Endodermal cell (in vitro differentiated cells): ENCODE results near the gene TIMM44. TPM values are rescaled to one million over a fixed set of nuclear protein-coding genes. Genes with fewer than 3 reads are reported as not detected.

Source experiments
- DNase-seq: peaks from one replicate; pipeline ENCODE4 v3.0.0-alpha.2; 2017
- H3K27ac ChIP-seq: 2 replicates; pipeline ENCODE4 v1.5.1; 2013; ENCODE audit warnings: mild to moderate bottlenecking, low read depth, low read length, moderate library complexity
- H3K27me3 ChIP-seq: 2 replicates; pipeline ENCODE4 v1.6.1; 2013; ENCODE audit warnings: mild to moderate bottlenecking, low read length, moderate library complexity; ENCODE audit not compliant: insufficient read depth, control insufficient read depth, poor library complexity, severe bottlenecking
- H3K36me3 ChIP-seq: 2 replicates; pipeline ENCODE4 v1.7.0; 2013; ENCODE audit warnings: mild to moderate bottlenecking, low read length, moderate library complexity; ENCODE audit not compliant: control insufficient read depth, insufficient read depth
- H3K4me1 ChIP-seq: one replicate; pipeline ENCODE4 v1.7.0; 2013; ENCODE audit warnings: low read length; ENCODE audit not compliant: control insufficient read depth, insufficient read depth
- H3K4me3 ChIP-seq: 2 replicates; pipeline ENCODE4 v1.5.1; 2013; ENCODE audit warnings: mild to moderate bottlenecking, low read length, moderate library complexity
- H3K9ac ChIP-seq: 2 replicates; pipeline ENCODE4 v1.6.1; 2013; ENCODE audit warnings: mild to moderate bottlenecking, low read length, moderate library complexity; ENCODE audit not compliant: poor library complexity, severe bottlenecking; ENCODE audit errors: extremely low read depth
- H3K9me3 ChIP-seq: 2 replicates; pipeline ENCODE4 v1.6.1; 2013; ENCODE audit warnings: mild to moderate bottlenecking, low read length, moderate library complexity; ENCODE audit not compliant: control insufficient read depth
- H3K27ac Mint-ChIP-seq: 2 replicates; pipeline ENCODE4 v1.8.0; 2020; ENCODE audit warnings: mixed read lengths
- H3K27me3 Mint-ChIP-seq: 2 replicates; pipeline ENCODE4 v1.8.0; 2021; ENCODE audit warnings: mild to moderate bottlenecking, mixed read lengths; ENCODE audit not compliant: insufficient read depth
- H3K36me3 Mint-ChIP-seq: 2 replicates; pipeline ENCODE4 v1.8.0; 2020; ENCODE audit warnings: low read depth, mixed read lengths
- H3K4me1 Mint-ChIP-seq: 2 replicates; pipeline ENCODE4 v1.8.0; 2020; ENCODE audit warnings: mixed read lengths
- H3K4me3 Mint-ChIP-seq: 2 replicates; pipeline ENCODE4 v1.8.0; 2020; ENCODE audit warnings: mild to moderate bottlenecking, moderate library complexity, mixed read lengths
- H3K9me3 Mint-ChIP-seq: 2 replicates; pipeline ENCODE4 v1.8.0; 2020; ENCODE audit warnings: mild to moderate bottlenecking, mixed read lengths
- CTCF ChIP-seq: fragments of 200-600 bp; sonication (generic); conservative IDR thresholded peaks from 2 replicates; pipeline ENCODE4 v1.5.0; 2021; ENCODE audit warnings: antibody characterized with exemption, mild to moderate bottlenecking
- WGBS, 2 experiments: methylation state at CpG; one replicate each; pipeline versions ENCODE4 v1.1.5 to v1.1.7; 2013; ENCODE audit warnings: missing lambda C conversion rate in 2 of 2, mixed read lengths in 1 of 2; ENCODE audit not compliant: insufficient coverage in 1 of 2, insufficient read length in 1 of 2; 5-methylcytosine and 5-hydroxymethylcytosine counted together
- total RNA-seq, 2 donors: library from RNA; stranded (reverse); fragmentation: NEBNext Ultra II Directional in 1 of 2; extraction: Animal tissue kit (Norgen Biotek cat#: 25700) in 1 of 2; gene quantifications; 2 replicates in 1 of 2; 3 replicates in 1 of 2; pipeline ENCODE4 v1.2.1, GENCODE V29; 2021

The TIMM44 gene
- total RNA-seq, 2 donors from 2014 or later = 78.1 to 80.0 TPM

GRCh38 chr19:7947939-7948338, 4.5 kb upstream of the TIMM44 start:
- Mint-ChIP-seq H3K4me1 (peaks cover 3% of the 10 kb centered on the region), H3K36me3 (no peaks in the 10 kb centered on the region), H3K9me3 (no peaks in the 10 kb centered on the region), H3K4me3 (no peak overlapping the region), H3K27ac (no peak overlapping the region), H3K27me3 (no peaks in the 10 kb centered on the region)
- WGBS, 2 experiments = 96 to 97% methylated on average over 4 of the region's 4 CpGs
- DNase-seq = no peak
- H3K9ac ChIP-seq = no peak overlapping the region
- H3K36me3 ChIP-seq = no peaks in the 10 kb centered on the region
- no peak overlapping the region for H3K4me3 ChIP-seq
- no peak for TF ChIP-seq CTCF
- H3K9me3 ChIP-seq = peaks cover 5% of the 10 kb centered on the region
- no peak overlapping the region for H3K27ac ChIP-seq
- no peaks in the 10 kb centered on the region for H3K27me3 ChIP-seq
- H3K4me1 ChIP-seq = no peaks in the 10 kb centered on the region

- no peaks in the 10 kb centered on the region for H3K4me1 ChIP-seq
- TF ChIP-seq CTCF = peak; percentile 96
- peak overlapping the region; percentile 91 for H3K4me3 Mint-ChIP-seq
- peaks cover 11% of the 10 kb centered on the region for H3K36me3 ChIP-seq
- no peaks in the 10 kb centered on the region for H3K27me3 ChIP-seq
- H3K4me3 ChIP-seq = peak overlapping the region; percentile 86
- no peaks in the 10 kb centered on the region for H3K27me3 Mint-ChIP-seq
- H3K27ac ChIP-seq = peak overlapping the region; percentile 98
- H3K36me3 Mint-ChIP-seq = peaks cover 10% of the 10 kb centered on the region
- whole genome bisulfite sequencing, 2 experiments = 32 to 38% methylated on average over 15 to 18 of the region's 18 CpGs
- DNase-seq = peak; percentile 95
- H3K9me3 Mint-ChIP-seq = no peaks in the 10 kb centered on the region
- H3K9ac ChIP-seq = peak overlapping the region; percentile 98
- peaks cover 5% of the 10 kb centered on the region for H3K9me3 ChIP-seq
- peak overlapping the region; percentile 99 for H3K27ac Mint-ChIP-seq
- peaks cover 3% of the 10 kb centered on the region for H3K4me1 Mint-ChIP-seq
These were observed 803 bp upstream of the TIMM44 start for GRCh38 chr19:7944177-7944761.

- no peaks in the 10 kb centered on the region for H3K9me3 Mint-ChIP-seq
- no peaks in the 10 kb centered on the region for H3K27me3 ChIP-seq
- H3K4me3 Mint-ChIP-seq = peak overlapping the region; percentile 91
- 13 to 22% methylated on average over 22 to 33 of the region's 33 CpGs for WGBS, 2 experiments
- H3K27me3 Mint-ChIP-seq = no peaks in the 10 kb centered on the region
- H3K36me3 Mint-ChIP-seq = peaks cover 14% of the 10 kb centered on the region
- H3K4me1 Mint-ChIP-seq = peaks cover 3% of the 10 kb centered on the region
- H3K9ac ChIP-seq = peak overlapping the region; percentile 98
- no peaks in the 10 kb centered on the region for H3K4me1 ChIP-seq
- H3K27ac ChIP-seq = peak overlapping the region; percentile 98
- DNase-seq = no peak
- peak overlapping the region; percentile 86 for H3K4me3 ChIP-seq
- peak overlapping the region; percentile 99 for H3K27ac Mint-ChIP-seq
- no peak for TF ChIP-seq CTCF
- H3K36me3 ChIP-seq = peaks cover 21% of the 10 kb centered on the region
- H3K9me3 ChIP-seq = peaks cover 2% of the 10 kb centered on the region
These were observed 454 bp downstream of the TIMM44 start for GRCh38 chr19:7942981-7943443.
